Peyer's patch (tissue), 4 donors: ENCODE data around the gene DEFB129. TPM values are rescaled to one million over a fixed set of nuclear protein-coding genes. Genes with fewer than 3 reads are reported as not detected.

Experiments
- DNase-seq, 3 donors: peaks; one replicate each; pipeline ENCODE4 v3.0.0-alpha.2; 2017 to 2019
- H3K27ac ChIP-seq, 4 donors: fragments of 200-600 bp; sonication (generic); one replicate each; pipeline ENCODE4 v1.5.1; 2016 to 2019
- H3K27me3 ChIP-seq, 2 donors: fragments of 200-600 bp; sonication (generic); one replicate each; pipeline ENCODE4 v1.5.1; 2019
- H3K36me3 ChIP-seq, 3 donors: fragments of 200-600 bp; sonication (generic); one replicate each; pipeline ENCODE4 v1.5.1; 2016 to 2019
- H3K4me1 ChIP-seq, 4 donors: fragments of 200-600 bp; sonication (generic); one replicate each; pipeline ENCODE4 v1.5.1; 2016 to 2019
- H3K4me3 ChIP-seq, 4 donors: fragments of 200-600 bp; sonication (generic); 1 replicate in 3 of 4; 2 replicates in 1 of 4; pipeline ENCODE4 v1.5.1; 2016 to 2019; ENCODE audit warnings: mild to moderate bottlenecking in 1 of 4
- H3K9me3 ChIP-seq, 4 donors: fragments of 200-600 bp; sonication (generic); one replicate each; pipeline ENCODE4 v1.5.1; 2016 to 2019; ENCODE audit warnings: mild to moderate bottlenecking in 1 of 4
- CTCF ChIP-seq, 6 experiments: fragments of 450-650 bp in 4 of 6; fragments of 200-600 bp in 2 of 6; sonication (generic) in 1 of 6; IDR thresholded peaks; one replicate each; pipeline ENCODE4 v1.5.1; 2017 to 2019; ENCODE audit warnings: antibody characterized with exemption in 6 of 6, mild to moderate bottlenecking in 3 of 6, moderate library complexity in 1 of 6
- POLR2A ChIP-seq, 2 donors: fragments of 450-650 bp; IDR thresholded peaks; one replicate each; pipeline ENCODE4 v1.5.1; 2017; ENCODE audit warnings: antibody characterized with exemption in 2 of 2, mild to moderate bottlenecking in 2 of 2, moderate library complexity in 2 of 2
- total RNA-seq, 4 donors: library from RNA; depleted of rRNA; stranded (reverse); fragments of >200 nt; gene quantifications; one replicate each; pipeline ENCODE4 v1.1.0, GENCODE V29; 2016

DEFB129 gene
- total RNA-seq, 4 donors from 2014 or later = not detected

- Histone ChIP-seq H3K27me3 (no peaks in the 10 kb centered on the region), H3K4me3 (no peak overlapping the region), H3K9me3 (no peaks in the 10 kb centered on the region), H3K36me3 (peaks cover 0 to 9% (median 0%) of the 10 kb centered on the region in 3 donors), H3K4me1 (no peaks in the 10 kb centered on the region), H3K27ac (no peak overlapping the region)
- TF ChIP-seq POLR2A (IDR thresholded peaks at IDR 0.05) (no peak), CTCF (IDR thresholded peaks at IDR 0.05) (no peak)
- DNase-seq = no peak
Measured at GRCh38 chr20:271069-271468, 44.0 kb downstream of the DEFB129 start.

- TF ChIP-seq POLR2A (IDR thresholded peaks at IDR 0.05) (no peak), CTCF (IDR thresholded peaks at IDR 0.05) (no peak)
- no peaks in the 10 kb centered on the region for H3K27me3 ChIP-seq
- H3K36me3 ChIP-seq = peaks cover 0 to 10% (median 0%) of the 10 kb centered on the region in 3 donors
- no peaks in the 10 kb centered on the region for H3K4me1 ChIP-seq
- no peak overlapping the region for H3K4me3 ChIP-seq
- H3K27ac ChIP-seq = no peak overlapping the region
- DNase-seq = no peak
- no peaks in the 10 kb centered on the region for H3K9me3 ChIP-seq
Measured at GRCh38 chr20:271528-271927, 44.5 kb downstream of the DEFB129 start.

GRCh38 chr20:272718-273117 is 45.7 kb downstream of the DEFB129 start:
- Histone ChIP-seq H3K4me3 (no peak overlapping the region), H3K9me3 (no peaks in the 10 kb centered on the region), H3K27me3 (no peaks in the 10 kb centered on the region), H3K36me3 (peaks cover 0 to 16% (median 0%) of the 10 kb centered on the region in 3 donors), H3K27ac (no peak overlapping the region), H3K4me1 (no peaks in the 10 kb centered on the region)
- TF ChIP-seq POLR2A (IDR thresholded peaks at IDR 0.05) (no peak), CTCF (IDR thresholded peaks at IDR 0.05) (no peak)
- DNase-seq = no peak

- no peaks in the 10 kb centered on the region for H3K4me1 ChIP-seq
- H3K27me3 ChIP-seq = no peaks in the 10 kb centered on the region
- no peak for DNase-seq
- no peak overlapping the region for H3K27ac ChIP-seq
- TF ChIP-seq POLR2A (IDR thresholded peaks at IDR 0.05) (no peak), CTCF (IDR thresholded peaks at IDR 0.05) (no peak)
- H3K4me3 ChIP-seq = no peak overlapping the region
- peaks cover 0 to 23% (median 0%) of the 10 kb centered on the region in 3 donors for H3K36me3 ChIP-seq
- no peaks in the 10 kb centered on the region for H3K9me3 ChIP-seq
Measured at GRCh38 chr20:273884-274283, 46.8 kb downstream of the DEFB129 start.

GRCh38 chr20:275791-276190 is 48.7 kb downstream of the DEFB129 start:
- DNase-seq = peak in 1 of 3 donors; percentile 10
- no peak overlapping the region for H3K4me3 ChIP-seq
- TF ChIP-seq POLR2A (IDR thresholded peaks at IDR 0.05) (no peak), CTCF (IDR thresholded peaks at IDR 0.05) (no peak)
- H3K4me1 ChIP-seq = no peaks in the 10 kb centered on the region
- peaks cover 0 to 23% (median 0%) of the 10 kb centered on the region in 3 donors for H3K36me3 ChIP-seq
- H3K9me3 ChIP-seq = no peaks in the 10 kb centered on the region
- H3K27me3 ChIP-seq = no peaks in the 10 kb centered on the region
- H3K27ac ChIP-seq = no peak overlapping the region
